Measurements from ENCODE around the gene ZNF148. TPM values are rescaled to one million over a fixed set of nuclear protein-coding genes. Genes with fewer than 3 reads are reported as not detected.
"Not testable (repeated sequence)": the region's sequence is repeated elsewhere in the genome, so short reads cannot be mapped to it uniquely, and the experiment has no call there.

Gene ZNF148
- total and polyA plus RNA-seq, 7 donors, result 4.8 to 42.5 (median 28.2) TPM

DNA sequence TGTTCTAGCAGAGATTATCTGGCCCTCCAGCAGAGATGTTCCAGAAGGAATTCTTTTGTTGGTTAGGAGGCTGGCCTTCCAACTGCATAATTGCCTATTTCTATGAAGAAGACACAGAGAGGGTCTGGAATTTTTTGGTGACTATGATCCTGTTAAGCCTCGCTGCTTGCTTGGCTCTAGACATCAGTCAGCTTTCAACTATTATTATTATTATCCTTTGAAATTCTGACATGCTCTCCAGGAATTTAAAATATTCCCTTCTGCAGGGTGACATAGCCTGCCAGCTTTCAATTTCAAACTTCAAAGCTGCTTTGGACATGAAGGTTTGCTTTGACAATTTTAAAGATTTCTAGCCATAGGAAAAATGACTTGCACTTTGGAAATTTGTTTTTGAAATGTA lies 26.3 kb upstream of the ZNF148 start:
- Histone ChIP-seq H3K27ac (no peak overlapping the region), H3K4me3 (no peak overlapping the region), H3K27me3 (no peaks in the 10 kb centered on the region), H3K9me3 (no peaks in the 10 kb centered on the region), H3K36me3 (no peaks in the 10 kb centered on the region), H3K4me1 (no peaks in the 10 kb centered on the region)
- intact Hi-C loops (cut with DNase I), result no loop called here
- no peak for DNase-seq
- no peak for TF ChIP-seq EP300 (IDR thresholded peaks at IDR 0.05)
- TF ChIP-seq POLR2AphosphoS5 (IDR thresholded peaks at IDR 0.05), result no peak
- TF ChIP-seq, protein P1, sequence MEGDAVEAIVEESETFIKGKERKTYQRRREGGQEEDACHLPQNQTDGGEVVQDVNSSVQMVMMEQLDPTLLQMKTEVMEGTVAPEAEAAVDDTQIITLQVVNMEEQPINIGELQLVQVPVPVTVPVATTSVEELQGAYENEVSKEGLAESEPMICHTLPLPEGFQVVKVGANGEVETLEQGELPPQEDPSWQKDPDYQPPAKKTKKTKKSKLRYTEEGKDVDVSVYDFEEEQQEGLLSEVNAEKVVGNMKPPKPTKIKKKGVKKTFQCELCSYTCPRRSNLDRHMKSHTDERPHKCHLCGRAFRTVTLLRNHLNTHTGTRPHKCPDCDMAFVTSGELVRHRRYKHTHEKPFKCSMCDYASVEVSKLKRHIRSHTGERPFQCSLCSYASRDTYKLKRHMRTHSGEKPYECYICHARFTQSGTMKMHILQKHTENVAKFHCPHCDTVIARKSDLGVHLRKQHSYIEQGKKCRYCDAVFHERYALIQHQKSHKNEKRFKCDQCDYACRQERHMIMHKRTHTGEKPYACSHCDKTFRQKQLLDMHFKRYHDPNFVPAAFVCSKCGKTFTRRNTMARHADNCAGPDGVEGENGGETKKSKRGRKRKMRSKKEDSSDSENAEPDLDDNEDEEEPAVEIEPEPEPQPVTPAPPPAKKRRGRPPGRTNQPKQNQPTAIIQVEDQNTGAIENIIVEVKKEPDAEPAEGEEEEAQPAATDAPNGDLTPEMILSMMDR (IDR thresholded peaks at IDR 0.05), result no peak
- TF ChIP-seq POLR2A (IDR thresholded peaks at IDR 0.05), result no peak
- 84 to 98% methylated on average over 1 of the region's 1 CpG for WGBS, 2 donors

DNA sequence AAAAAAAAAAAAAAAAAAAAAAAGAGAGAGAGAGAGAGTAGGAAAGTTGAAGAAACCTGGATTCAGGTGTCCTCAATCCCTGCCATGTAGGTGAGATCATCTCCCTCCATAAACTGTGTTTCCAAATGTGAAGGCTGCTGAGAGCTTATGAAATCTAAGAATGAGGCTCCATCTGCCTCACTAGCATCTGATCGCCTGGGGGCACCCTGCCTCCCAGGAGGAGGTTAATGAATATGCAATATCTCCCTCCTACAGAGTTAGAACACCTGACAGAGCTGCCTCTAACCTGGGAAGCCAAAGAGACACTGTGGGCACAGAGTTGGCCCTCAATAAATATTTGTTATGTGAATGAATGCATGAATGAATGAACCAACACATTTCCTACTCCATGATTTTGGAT lies 23.8 kb upstream of the ZNF148 start:
- 45 to 67% methylated on average over 1 of the region's 1 CpG for WGBS, 2 donors
- H3K27me3 ChIP-seq, result no peaks in the 10 kb centered on the region
- no peaks in the 10 kb centered on the region for H3K36me3 ChIP-seq
- H3K4me3 ChIP-seq, result no peak overlapping the region
- TF ChIP-seq, protein P1 (IDR thresholded peaks at IDR 0.05), result no peak
- TF ChIP-seq EP300 (IDR thresholded peaks at IDR 0.05) (no peak), POLR2A (IDR thresholded peaks at IDR 0.05) (no peak), POLR2AphosphoS5 (IDR thresholded peaks at IDR 0.05) (no peak)
- no peak for DNase-seq
- H3K9me3 ChIP-seq, result no peaks in the 10 kb centered on the region
- H3K27ac ChIP-seq, result no peak overlapping the region
- intact Hi-C loops (cut with DNase I), result no loop called here
- H3K4me1 ChIP-seq, result no peaks in the 10 kb centered on the region

DNA sequence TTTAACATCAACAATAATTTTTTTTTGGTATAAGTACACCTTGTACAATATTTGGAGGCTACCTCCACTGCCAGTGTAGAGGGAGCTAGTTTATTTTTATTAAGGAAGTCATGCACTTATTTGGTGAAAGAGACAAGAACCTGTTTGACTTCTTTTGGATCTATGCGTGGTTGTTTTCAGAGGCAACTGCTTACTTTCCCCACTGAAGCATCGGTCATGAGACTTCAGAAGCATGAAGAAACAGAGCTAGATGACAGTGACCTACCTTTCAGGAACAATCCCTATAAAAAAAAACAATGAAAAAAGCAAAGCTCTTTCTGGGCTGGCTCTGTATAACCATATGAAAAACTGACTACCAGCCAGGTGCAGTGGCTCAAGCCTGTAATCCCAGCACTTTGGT lies 20.0 kb upstream of the ZNF148 start:
- intact Hi-C loops (cut with DNase I), result no loop called here
- Histone ChIP-seq H3K4me3 (no peak overlapping the region), H3K36me3 (no peaks in the 10 kb centered on the region), H3K4me1 (no peaks in the 10 kb centered on the region), H3K27ac (no peak overlapping the region), H3K9me3 (no peaks in the 10 kb centered on the region), H3K27me3 (no peaks in the 10 kb centered on the region)
- 33 to 66% methylated on average over 2 of the region's 2 CpGs for WGBS, 2 donors
- no peak for DNase-seq
- TF ChIP-seq POLR2AphosphoS5 (IDR thresholded peaks at IDR 0.05) (no peak), POLR2A (IDR thresholded peaks at IDR 0.05) (no peak), EP300 (IDR thresholded peaks at IDR 0.05) (no peak)
- TF ChIP-seq, protein P1 (IDR thresholded peaks at IDR 0.05), result no peak

DNA sequence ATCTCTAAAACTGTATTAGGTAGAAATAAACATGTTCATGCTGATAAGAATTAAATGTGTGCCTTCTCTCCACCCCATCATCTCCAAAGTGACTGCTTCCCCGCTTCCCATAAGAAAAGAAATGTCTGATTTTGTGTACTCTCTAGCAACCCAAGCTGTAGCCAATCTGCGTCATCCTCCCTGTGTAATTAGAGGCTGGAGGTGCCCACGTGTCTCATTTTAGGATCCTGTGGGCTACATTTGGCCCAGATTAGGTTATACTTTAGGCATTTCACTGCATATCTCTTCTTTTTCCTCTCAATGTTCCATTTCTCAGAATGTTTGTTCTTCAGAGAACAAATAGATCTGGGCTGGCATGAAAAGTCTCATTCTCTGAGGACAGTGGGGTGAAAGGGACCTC lies 19.3 kb upstream of the ZNF148 start:
- H3K4me1 ChIP-seq, result no peaks in the 10 kb centered on the region
- TF ChIP-seq EP300 (IDR thresholded peaks at IDR 0.05), result no peak
- TF ChIP-seq POLR2AphosphoS5 (IDR thresholded peaks at IDR 0.05), result no peak
- TF ChIP-seq, protein P1 (IDR thresholded peaks at IDR 0.05), result no peak
- TF ChIP-seq POLR2A (IDR thresholded peaks at IDR 0.05), result no peak
- H3K9me3 ChIP-seq, result no peaks in the 10 kb centered on the region
- intact Hi-C loops (cut with DNase I), result no loop called here
- WGBS, 2 donors, result 82 to 89% methylated on average over 3 of the region's 3 CpGs
- no peak overlapping the region for H3K27ac ChIP-seq
- H3K36me3 ChIP-seq, result no peaks in the 10 kb centered on the region
- no peak overlapping the region for H3K4me3 ChIP-seq
- H3K27me3 ChIP-seq, result no peaks in the 10 kb centered on the region
- no peak for DNase-seq

DNA sequence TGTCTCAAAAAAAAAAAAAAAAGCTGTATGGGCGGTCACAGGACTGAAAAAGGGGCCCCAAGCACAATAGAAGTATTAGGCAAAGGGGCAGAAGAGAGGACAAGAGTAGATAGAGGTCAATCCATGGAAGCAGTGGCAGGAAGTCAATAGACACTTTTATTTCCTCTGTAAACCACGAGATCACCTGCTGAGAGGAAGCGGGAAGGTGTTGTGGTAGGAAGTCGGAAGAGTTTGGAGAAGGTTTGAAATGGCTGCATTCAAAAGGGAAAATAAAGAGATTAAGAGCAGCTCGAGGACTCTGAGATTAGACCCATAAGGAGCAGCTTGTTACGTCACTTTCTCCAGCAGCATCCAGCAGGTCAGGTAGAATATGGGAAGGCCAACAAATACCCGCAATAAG lies 14.2 kb upstream of the ZNF148 start:
- H3K4me1 ChIP-seq, result no peaks in the 10 kb centered on the region
- H3K36me3 ChIP-seq, result no peaks in the 10 kb centered on the region
- intact Hi-C loops (cut with DNase I), result no loop called here
- DNase-seq, result no peak
- no peaks in the 10 kb centered on the region for H3K27me3 ChIP-seq
- H3K4me3 ChIP-seq, result no peak overlapping the region
- WGBS, 2 donors, result 70 to 90% methylated on average over 7 of the region's 7 CpGs
- no peaks in the 10 kb centered on the region for H3K9me3 ChIP-seq
- no peak overlapping the region for H3K27ac ChIP-seq
- TF ChIP-seq, protein P1 (IDR thresholded peaks at IDR 0.05), result no peak
- TF ChIP-seq EP300 (IDR thresholded peaks at IDR 0.05), result no peak
- TF ChIP-seq POLR2A (IDR thresholded peaks at IDR 0.05), result no peak
- TF ChIP-seq POLR2AphosphoS5 (IDR thresholded peaks at IDR 0.05), result no peak

DNA sequence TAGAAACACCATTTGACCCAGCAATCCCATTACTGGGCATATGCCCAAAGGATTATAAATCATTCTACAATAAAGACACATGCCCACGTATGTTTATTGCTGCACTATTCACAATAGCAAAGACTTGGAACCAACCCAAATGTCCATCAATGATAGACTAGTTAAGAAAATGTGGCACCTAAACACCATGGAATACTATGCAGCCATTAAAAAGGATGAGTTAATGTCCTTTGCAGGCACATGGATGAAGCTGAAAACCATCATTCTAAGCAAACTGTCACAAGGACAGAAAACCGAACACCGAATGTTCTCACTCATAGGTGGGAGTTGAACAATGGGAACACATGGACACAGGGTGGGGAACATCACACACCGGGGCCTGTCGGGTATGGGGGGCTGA lies 13.2 kb upstream of the ZNF148 start:
- WGBS, 2 donors, result 80 to 90% methylated on average over 5 of the region's 5 CpGs
- intact Hi-C loops (cut with DNase I); H3K4me1 ChIP-seq: not testable (repeated sequence)

More for the DNA sequence above, 13.2 kb upstream of the ZNF148 start:
- not testable (repeated sequence) for H3K36me3 ChIP-seq, H3K9me3 ChIP-seq, DNase-seq, H3K4me3 ChIP-seq, H3K27ac ChIP-seq, H3K27me3 ChIP-seq

Data from sigmoid colon (tissue), 7 donors.